Measurements from ENCODE around the gene CTSS.
A peak's percentile ranks its signal among the peaks of the same experiment; 100 is the strongest.
"Not testable (repeated sequence)": the region's sequence is repeated elsewhere in the genome, so short reads cannot be mapped to it uniquely, and the experiment has no call there.

Gene CTSS

GRCh38 chr1:150765296-150765976 lies at the start of gene CTSS:
Gene CTSS, minus strand, starts transcription at chr1:150765778. Its CDS starts 1,015 bp downstream, at chr1:150764763.
- peak; percentile 27 to 36 for DNase-seq (ENCODE audit: low read depth in 2 of 2)

GRCh38 chr1:150813028-150813707 lies 47.6 kb upstream of the CTSS start:
- DNase-seq (ENCODE audit: low read depth in 2 of 2) = no peak

DNA sequence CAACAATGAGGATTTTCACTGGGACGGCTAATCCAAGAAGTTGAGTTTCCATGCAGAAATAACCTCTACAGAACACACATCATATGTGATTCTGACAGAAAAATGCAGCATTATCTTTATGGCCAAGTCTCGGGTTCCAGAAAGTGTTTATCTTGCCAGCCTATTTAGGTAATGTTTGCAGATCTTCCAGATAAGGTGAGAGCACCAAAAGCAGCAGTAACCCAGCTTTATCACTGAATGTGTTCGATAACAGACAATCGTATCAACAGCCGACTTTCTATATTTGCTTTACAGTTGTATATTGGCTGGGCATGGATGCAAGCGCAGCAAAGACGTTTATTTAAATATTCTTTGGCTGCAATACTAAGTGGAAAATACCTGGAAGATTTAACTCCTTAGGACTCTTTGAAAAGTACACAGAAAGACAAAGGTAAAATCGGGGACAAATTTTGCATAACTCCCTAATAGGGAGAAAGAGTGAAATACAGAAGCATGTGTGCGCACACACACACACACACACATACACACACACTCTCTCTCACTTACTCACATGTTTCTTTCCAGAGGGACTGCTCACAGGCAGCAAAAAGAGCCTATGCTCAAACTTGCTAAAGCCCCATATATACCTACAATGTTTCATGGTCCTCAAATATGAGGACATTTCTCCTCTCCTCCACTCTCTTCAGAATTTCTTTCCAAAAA lies 45.5 kb upstream of the CTSS start:
- DNase-seq (ENCODE audit: low read depth in 2 of 2) = no peak

GRCh38 chr1:150809651-150810050 lies 44.1 kb upstream of the CTSS start:
- peak; percentile 65 for DNase-seq (ENCODE audit: low read depth in 2 of 2)

DNA sequence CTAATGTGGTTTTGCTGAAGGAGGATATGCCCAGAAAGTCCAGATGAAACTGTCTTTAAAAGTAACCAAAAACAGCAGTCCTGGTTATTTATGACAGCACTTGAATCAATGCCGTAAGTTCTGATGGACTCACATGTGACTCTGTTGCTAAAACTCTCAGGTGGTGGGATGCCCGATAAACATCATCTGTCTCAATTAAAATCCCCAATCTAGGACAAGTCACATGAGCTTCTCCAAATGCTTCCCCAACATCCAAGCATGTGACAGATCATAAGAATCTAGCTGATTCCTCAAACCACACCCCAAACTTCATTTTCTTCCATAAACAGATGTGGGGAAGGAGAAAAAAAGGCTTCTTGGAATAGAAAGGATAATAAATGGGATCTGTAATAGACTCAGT lies 43.3 kb upstream of the CTSS start:
- no peak for DNase-seq (ENCODE audit: low read depth in 2 of 2)

GRCh38 chr1:150808121-150808520 lies 42.5 kb upstream of the CTSS start, which contains the start of gene CTSK:
Gene CTSK, minus strand, starts transcription at chr1:150808260. Its CDS starts 1,455 bp downstream, at chr1:150806805.
- no peak for DNase-seq (ENCODE audit: low read depth in 2 of 2)

DNA sequence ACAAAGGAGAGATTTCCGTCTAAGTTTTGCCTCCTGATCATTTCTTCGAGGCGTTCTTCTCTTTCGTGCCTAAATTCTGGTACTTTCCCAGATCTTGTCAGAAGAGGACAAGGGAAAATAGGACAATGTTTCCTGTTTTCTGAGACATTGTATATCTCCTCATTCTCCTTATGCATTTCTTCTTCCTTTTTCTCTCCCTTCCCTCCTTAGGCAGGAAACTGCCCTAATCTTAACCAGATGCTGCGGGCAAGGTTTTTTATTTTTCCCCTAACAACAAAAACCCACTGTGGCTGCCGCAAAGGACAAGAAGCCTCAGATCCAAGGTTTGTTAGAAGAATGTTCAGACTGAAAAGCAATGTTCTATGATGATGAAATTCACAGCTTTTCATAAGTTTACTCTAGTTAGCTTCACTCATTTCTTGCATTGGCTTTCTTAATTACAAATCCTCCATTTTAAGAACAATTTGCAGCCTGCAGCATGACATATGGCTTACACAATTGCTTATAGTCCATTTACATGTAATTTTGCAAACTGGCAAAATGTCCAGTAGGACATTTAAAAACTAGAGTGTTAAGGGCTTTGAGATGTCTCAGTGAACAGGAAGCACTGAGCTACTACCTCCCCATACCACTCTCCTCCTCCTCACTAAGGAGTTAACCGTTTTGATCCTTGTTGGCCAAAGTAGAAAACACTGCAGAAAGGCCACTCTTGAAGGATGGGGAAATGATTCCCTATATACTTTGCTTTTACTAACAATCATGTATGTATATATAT lies 41.9 kb upstream of the CTSS start:
- DNase-seq (ENCODE audit: low read depth in 2 of 2) = no peak

DNA sequence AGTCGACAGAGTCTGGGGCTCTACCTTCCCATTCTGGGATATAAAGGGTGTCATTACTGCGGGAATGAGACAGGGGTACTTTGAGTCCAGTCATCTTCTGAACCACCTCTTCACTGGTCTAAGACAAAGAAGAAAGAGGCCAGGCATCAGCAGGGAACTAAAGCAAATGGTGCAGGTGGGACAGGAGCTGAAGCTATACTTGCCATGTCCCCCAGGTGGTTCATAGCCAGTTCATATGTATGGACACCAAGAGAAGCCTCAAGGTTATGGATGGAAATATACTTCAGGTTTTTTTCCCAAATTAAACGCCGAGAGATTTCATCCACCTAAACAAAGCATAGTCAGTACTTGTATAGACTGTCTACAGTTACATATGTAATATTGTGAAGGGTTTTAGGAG lies 40.3 kb upstream of the CTSS start:
- no peak for DNase-seq (ENCODE audit: low read depth in 2 of 2)

DNA sequence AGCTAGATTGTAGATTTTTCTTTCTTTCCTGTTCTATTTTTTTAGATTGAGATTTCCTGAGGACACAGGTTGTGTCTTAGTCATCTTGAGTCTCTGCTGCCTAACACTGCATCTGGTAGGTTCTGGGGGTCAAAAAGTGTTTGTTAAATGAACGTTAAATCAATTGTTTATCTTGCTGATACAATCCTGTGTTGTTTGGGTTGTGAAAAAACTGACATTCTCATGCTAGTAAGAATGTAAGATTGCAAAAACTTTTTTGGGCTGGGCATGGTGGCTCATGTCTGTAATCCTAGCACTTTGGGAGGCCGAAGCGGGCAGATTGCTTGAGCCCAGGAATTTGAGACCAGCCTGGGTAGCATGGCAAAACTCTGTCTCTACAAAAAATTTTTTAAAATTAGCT lies 39.1 kb upstream of the CTSS start:
- DNase-seq (ENCODE audit: low read depth in 2 of 2) = no peak

GRCh38 chr1:150799089-150799488 lies 33.5 kb upstream of the CTSS start:
- no peak for DNase-seq (ENCODE audit: low read depth in 2 of 2)

- DNase-seq (ENCODE audit: low read depth in 2 of 2) = no peak
Observed at GRCh38 chr1:150798525-150798924, 32.9 kb upstream of the CTSS start.

DNA sequence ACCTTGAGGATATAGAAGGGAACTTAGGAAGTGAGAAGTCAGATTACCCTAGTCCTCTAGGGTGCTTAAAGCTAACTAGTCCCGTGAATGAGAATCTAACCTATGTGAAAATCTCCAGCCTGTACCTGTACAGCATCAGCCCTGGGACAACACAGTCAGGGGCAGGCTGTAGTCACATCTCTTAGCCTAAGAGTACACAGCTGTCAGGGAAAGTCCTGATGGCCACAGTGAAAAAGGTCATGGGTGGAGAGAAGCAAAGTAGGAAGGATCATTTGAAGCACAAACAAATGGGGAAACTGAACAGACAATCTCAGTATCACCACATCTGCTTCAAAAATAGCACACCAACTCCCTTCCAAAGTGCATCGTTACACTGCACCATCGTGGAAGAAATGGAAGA lies 30.8 kb upstream of the CTSS start:
- no peak for DNase-seq (ENCODE audit: low read depth in 2 of 2)

GRCh38 chr1:150793778-150794177 lies 28.2 kb upstream of the CTSS start:
- not testable (repeated sequence) for DNase-seq (ENCODE audit: low read depth in 2 of 2)

GRCh38 chr1:150793221-150793620 lies 27.6 kb upstream of the CTSS start:
- no peak for DNase-seq (ENCODE audit: low read depth in 2 of 2)

GRCh38 chr1:150791585-150791984 lies 26.0 kb upstream of the CTSS start:
- DNase-seq (ENCODE audit: low read depth in 2 of 2) = no peak

DNA sequence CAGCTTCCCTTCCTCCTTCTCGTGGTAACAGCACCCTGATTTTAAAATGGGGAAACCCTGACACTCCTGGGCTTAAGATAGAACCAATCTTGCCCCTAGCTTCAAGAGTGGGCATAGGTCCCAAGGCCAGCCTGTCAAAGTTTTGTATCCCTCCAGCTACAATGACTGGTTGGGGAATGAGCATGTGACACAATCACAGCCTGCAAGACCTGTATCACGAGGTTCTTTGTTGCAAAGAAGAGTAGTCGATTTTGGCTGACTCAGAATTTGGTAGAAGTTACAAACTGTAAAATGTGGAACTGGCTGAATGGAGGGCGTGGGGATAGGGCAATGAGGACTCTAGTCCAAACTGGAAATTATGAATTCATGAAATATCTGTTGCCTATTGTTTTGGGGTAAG lies 23.8 kb upstream of the CTSS start:
- DNase-seq (ENCODE audit: low read depth in 2 of 2) = no peak

DNA sequence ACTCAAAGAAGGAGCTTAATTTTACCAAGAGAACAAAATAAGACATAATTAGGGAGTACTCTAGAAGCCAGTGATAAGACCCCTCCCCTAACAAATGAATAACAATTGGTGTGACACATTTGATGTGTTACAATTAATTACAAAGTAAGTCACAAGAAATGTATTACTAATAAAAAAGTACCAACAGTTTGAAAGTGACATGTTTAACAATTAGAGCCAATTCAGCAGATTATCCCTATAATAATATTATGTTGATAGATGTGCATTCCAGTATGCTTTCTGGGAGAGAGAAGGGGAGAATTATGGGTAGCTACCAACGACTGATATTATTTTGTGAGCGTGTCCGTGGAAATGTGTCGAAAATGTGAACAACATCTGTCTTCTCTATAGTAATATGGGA lies 23.4 kb upstream of the CTSS start:
- DNase-seq (ENCODE audit: low read depth in 2 of 2) = no peak

GRCh38 chr1:150787455-150787854 lies 21.9 kb upstream of the CTSS start:
- no peak for DNase-seq (ENCODE audit: low read depth in 2 of 2)

DNA sequence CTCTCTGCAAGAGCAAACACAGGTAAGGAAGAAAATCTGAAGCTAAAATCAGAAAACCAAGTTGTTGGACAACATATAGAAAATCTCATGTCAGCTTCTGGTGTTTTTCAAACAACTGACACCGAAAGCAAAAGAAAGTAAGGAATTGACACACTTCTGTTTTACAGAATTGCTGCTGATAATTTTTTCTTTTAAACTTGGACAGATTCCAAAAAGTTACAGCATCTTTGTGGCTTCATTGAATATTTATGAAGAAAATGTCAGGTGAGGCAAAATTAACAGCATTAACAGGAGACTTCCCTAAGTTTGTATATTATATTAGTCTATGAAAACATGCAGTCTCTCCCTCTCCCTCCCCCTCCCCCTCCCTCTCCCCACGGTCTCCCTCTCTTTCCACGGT lies 14.9 kb upstream of the CTSS start:
- DNase-seq (ENCODE audit: low read depth in 2 of 2) = no peak

DNA sequence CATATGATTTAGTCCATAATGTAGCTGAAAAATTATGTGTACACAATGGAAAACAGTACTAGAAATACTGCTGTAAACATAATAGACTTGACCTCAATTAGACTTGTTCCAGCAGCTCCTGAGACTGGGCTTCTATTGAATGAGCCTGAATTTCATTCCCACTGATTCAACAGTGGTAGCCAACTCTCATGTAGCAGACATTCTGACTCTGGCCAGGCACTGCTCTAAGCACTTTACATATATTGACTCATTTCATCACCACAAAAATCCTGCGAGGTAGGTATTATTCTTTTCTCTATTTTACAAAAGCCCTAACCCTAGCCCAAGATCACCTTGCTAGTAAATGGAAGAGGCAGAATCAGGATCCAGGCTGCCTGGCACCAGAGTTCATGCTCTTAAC lies 12.8 kb upstream of the CTSS start:
- no peak for DNase-seq (ENCODE audit: low read depth in 2 of 2)

- no peak for DNase-seq (ENCODE audit: low read depth in 2 of 2)
Observed at GRCh38 chr1:150777544-150777943, 12.0 kb upstream of the CTSS start.

- DNase-seq (ENCODE audit: low read depth in 2 of 2) = not testable (repeated sequence)
Observed at GRCh38 chr1:150775931-150776505, 10.4 kb upstream of the CTSS start.

All from fibroblast of skin of left quadriceps (primary cell).